Transverse colon (tissue), 4 donors: ENCODE results near the gene RALGAPA2. TPM values are rescaled to one million over a fixed set of nuclear protein-coding genes. Genes with fewer than 3 reads are reported as not detected.

Experiments
- DNase-seq: peaks from one replicate; pipeline ENCODE4 v3.0.0-alpha.2; 2019
- H3K27ac ChIP-seq, 4 donors: fragments of 200-600 bp; sonication (generic); 2 replicates each; pipeline ENCODE4 v1.5.1; 2016 to 2018; ENCODE audit warnings: inconsistent platforms in 4 of 4
- H3K27me3 ChIP-seq: fragments of 200-600 bp; sonication (generic); 2 replicates; pipeline ENCODE4 v1.5.1; 2017; ENCODE audit warnings: inconsistent platforms
- H3K36me3 ChIP-seq, 4 donors: fragments of 200-600 bp; sonication (generic); 2 replicates each; pipeline ENCODE4 v1.5.1; 2017 to 2019; ENCODE audit warnings: inconsistent platforms in 4 of 4
- H3K4me1 ChIP-seq, 4 donors: fragments of 200-600 bp; sonication (generic); 2 replicates each; pipeline ENCODE4 v1.5.1; 2017 to 2020; ENCODE audit warnings: inconsistent platforms in 4 of 4
- H3K4me3 ChIP-seq, 4 donors: fragments of 200-600 bp; sonication (generic); 1 replicate in 1 of 4; 2 replicates in 3 of 4; pipeline versions ENCODE4 v1.5.1 to v1.6.1; 2017 to 2019; ENCODE audit warnings: inconsistent platforms in 4 of 4
- H3K9me3 ChIP-seq, 2 donors: fragments of 200-600 bp; sonication (generic); 2 replicates each; pipeline ENCODE4 v1.5.1; 2017 to 2019; ENCODE audit warnings: inconsistent platforms in 2 of 2
- EP300 ChIP-seq: sonication (generic); formaldehyde crosslinking; IDR thresholded peaks from one replicate; pipeline ENCODE4 v1.6.1; 2017; ENCODE audit warnings: antibody characterized with exemption, low read depth
- POLR2A ChIP-seq: fragments of 450-650 bp; IDR thresholded peaks from one replicate; pipeline ENCODE4 v1.6.1; 2016; ENCODE audit warnings: antibody characterized with exemption, mild to moderate bottlenecking, moderate library complexity
- POLR2AphosphoS5 ChIP-seq, 3 donors: sonication (generic); formaldehyde crosslinking; IDR thresholded peaks; one replicate each; pipeline ENCODE4 v1.6.1; 2016; ENCODE audit warnings: antibody characterized with exemption in 3 of 3
- WGBS, 2 donors: methylation state at CpG; one replicate each; pipeline ENCODE4 v1.1.5; 2018; ENCODE audit warnings: low coverage in 1 of 2; 5-methylcytosine and 5-hydroxymethylcytosine counted together
- in situ Hi-C, 4 donors: fragments of 200-750 bp; cut with MboI; loops; one replicate each; pipeline versions ENCODE4 v1.15.0 to v1.15.1; 2017; ENCODE audit warnings: low sequenced_read_pairs in 3 of 4, low pct_ligation_motif_present in 1 of 4, low pct_unique_long_range_greater_than_20kb in 1 of 4
- intact Hi-C: fragments of 100-400 bp; cut with DNase I; formaldehyde crosslinking; loops from one replicate; pipeline ENCODE4 v1.15.1; 2023; ENCODE audit warnings: low total_unique reads
- total RNA-seq, 4 donors: library from RNA; depleted of rRNA; stranded (reverse); fragments of >200 nt; gene quantifications; one replicate each; pipeline ENCODE4 v1.1.0, GENCODE V29; 2016
- TF ChIP-seq, protein P1 (sequence below), 5 experiments: fragments of 200-600 bp in 3 of 5; fragments of 450-650 bp in 2 of 5; sonication (generic) in 3 of 5; IDR thresholded peaks; 1 replicate in 2 of 5; 2 replicates in 3 of 5; pipeline ENCODE4 v1.5.1; 2016 to 2017; ENCODE audit warnings: antibody characterized with exemption in 5 of 5, inconsistent platforms in 3 of 5, mild to moderate bottlenecking in 2 of 5, moderate library complexity in 1 of 5

The RALGAPA2 gene
- total RNA-seq, 4 donors from 2014 or later = 29.5 to 84.0 (median 66.5) TPM

DNA sequence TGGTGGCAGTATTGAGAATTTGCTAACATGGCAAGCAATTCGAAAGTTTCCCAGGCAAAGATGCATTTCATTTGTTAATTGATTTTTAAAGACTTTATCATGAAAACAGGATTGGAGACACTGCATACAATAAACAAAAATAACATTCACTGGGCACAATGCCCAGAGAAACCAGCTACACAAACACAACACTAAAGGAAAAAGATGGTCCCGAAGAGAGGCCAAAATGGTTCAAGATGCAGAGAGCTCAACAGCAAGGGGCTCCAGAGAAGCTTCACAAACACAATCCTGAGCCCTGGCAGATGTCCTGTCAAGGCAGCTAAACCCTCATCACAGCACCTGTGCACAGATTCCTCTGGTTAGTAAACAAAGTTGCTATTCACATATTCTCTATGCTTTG lies 265.2 kb downstream of the RALGAPA2 start:
- Histone ChIP-seq H3K36me3 (no peaks in the 10 kb centered on the region), H3K27me3 (no peaks in the 10 kb centered on the region), H3K27ac (no peak overlapping the region), H3K4me3 (no peak overlapping the region), H3K9me3 (no peaks in the 10 kb centered on the region), H3K4me1 (peaks cover 0 to 6% (median 0%) of the 10 kb centered on the region in 4 donors)
- intact Hi-C loops = no loop called here
- in situ Hi-C loops = no loop called here
- no peak for DNase-seq
- 74 to 90% methylated on average over 2 of the region's 2 CpGs for WGBS, 2 donors
- no peak for TF ChIP-seq POLR2A
- TF ChIP-seq, protein P1, sequence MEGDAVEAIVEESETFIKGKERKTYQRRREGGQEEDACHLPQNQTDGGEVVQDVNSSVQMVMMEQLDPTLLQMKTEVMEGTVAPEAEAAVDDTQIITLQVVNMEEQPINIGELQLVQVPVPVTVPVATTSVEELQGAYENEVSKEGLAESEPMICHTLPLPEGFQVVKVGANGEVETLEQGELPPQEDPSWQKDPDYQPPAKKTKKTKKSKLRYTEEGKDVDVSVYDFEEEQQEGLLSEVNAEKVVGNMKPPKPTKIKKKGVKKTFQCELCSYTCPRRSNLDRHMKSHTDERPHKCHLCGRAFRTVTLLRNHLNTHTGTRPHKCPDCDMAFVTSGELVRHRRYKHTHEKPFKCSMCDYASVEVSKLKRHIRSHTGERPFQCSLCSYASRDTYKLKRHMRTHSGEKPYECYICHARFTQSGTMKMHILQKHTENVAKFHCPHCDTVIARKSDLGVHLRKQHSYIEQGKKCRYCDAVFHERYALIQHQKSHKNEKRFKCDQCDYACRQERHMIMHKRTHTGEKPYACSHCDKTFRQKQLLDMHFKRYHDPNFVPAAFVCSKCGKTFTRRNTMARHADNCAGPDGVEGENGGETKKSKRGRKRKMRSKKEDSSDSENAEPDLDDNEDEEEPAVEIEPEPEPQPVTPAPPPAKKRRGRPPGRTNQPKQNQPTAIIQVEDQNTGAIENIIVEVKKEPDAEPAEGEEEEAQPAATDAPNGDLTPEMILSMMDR (IDR thresholded peaks at IDR 0.05) = no peak
- no peak for TF ChIP-seq EP300
- no peak for TF ChIP-seq POLR2AphosphoS5 (IDR thresholded peaks at IDR 0.05)

DNA sequence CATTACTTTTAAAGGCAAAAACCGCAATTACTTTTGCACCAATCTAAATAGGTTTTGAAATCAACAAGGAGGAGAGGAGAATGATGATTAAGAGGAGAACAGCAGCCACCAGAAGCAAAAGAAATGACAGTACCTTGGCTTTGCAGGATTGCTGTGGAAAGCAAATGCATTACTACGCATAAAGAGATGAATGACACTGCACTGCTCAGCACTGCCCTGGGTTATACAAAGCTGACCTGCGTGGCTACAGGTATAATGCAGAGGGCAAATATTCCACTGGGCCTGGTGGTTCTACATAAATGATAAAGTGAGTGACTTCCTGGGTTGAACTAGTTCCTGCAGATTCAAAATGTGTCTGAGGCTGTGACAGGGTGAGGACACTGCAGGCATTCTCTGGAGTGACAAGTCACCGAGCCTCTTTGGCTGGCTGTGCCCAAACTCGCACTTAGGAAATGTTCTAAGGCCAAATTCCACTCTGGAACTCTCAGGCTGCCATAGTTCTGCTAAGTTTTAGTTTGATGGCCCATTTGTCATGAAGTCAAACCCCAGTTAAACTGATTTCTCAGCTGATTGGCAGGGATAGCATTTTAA lies 265.9 kb downstream of the RALGAPA2 start:
- Histone ChIP-seq H3K27ac (no peak overlapping the region), H3K27me3 (no peaks in the 10 kb centered on the region), H3K4me1 (peaks cover 0 to 2% (median under 1%) of the 10 kb centered on the region in 4 donors), H3K4me3 (no peak overlapping the region), H3K9me3 (no peaks in the 10 kb centered on the region), H3K36me3 (no peaks in the 10 kb centered on the region)
- intact Hi-C loops = no loop called here
- in situ Hi-C loops = no loop called here
- no peak for DNase-seq
- TF ChIP-seq POLR2A (no peak), EP300 (no peak), POLR2AphosphoS5 (IDR thresholded peaks at IDR 0.05) (no peak)
- TF ChIP-seq, protein P1 (IDR thresholded peaks at IDR 0.05) = no peak
- 79 to 90% methylated on average over 4 to 5 of the region's 5 CpGs for WGBS, 2 donors

- no peak for DNase-seq
Observed at GRCh38 chr20:20446001-20446400, 266.4 kb downstream of the RALGAPA2 start.

DNA sequence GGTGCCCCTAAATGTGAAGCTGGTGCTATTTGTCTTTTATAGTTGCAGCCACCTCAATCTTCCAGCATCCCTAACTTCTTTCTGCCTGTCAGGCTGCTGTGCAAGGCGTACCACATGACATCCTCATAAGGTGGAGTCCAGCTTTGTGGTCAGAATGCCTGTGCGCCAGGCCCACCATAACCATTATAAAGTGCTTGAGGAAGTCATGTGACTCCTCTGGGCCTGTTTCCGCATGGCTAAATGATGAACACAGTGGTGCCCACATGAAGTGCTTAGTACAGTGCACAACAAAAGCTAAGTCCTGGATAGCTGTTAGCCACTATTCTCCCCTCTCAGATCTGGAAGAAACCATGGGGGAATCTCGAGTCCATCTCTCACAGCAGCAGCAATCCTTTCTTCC lies 268.9 kb downstream of the RALGAPA2 start:
- intact Hi-C loops = loop anchor here (5.0 kb wide), 1 partner anchor 1366 kb away; no protein-coding TSS in a partner anchor
- DNase-seq = no peak
- Histone ChIP-seq H3K4me1 (peaks cover 0 to 22% (median 17%) of the 10 kb centered on the region in 4 donors), H3K9me3 (no peaks in the 10 kb centered on the region), H3K36me3 (no peaks in the 10 kb centered on the region), H3K27me3 (no peaks in the 10 kb centered on the region), H3K4me3 (no peak overlapping the region), H3K27ac (no peak overlapping the region)
- 90 to 100% methylated on average over 2 to 4 of the region's 4 CpGs for WGBS, 2 donors
- in situ Hi-C loops = no loop called here
- TF ChIP-seq POLR2A (no peak), EP300 (no peak), POLR2AphosphoS5 (IDR thresholded peaks at IDR 0.05) (no peak)
- TF ChIP-seq, protein P1 (IDR thresholded peaks at IDR 0.05) = no peak

More at GRCh38 chr20:20446001-20446400, 266.4 kb downstream of the RALGAPA2 start:
- Histone ChIP-seq H3K27me3 (no peaks in the 10 kb centered on the region), H3K27ac (no peak overlapping the region), H3K9me3 (no peaks in the 10 kb centered on the region), H3K4me3 (no peak overlapping the region), H3K4me1 (peaks cover 0 to 6% (median 3%) of the 10 kb centered on the region in 4 donors), H3K36me3 (no peaks in the 10 kb centered on the region)
- intact Hi-C loops = no loop called here
- in situ Hi-C loops = no loop called here
- TF ChIP-seq EP300 = no peak

- Histone ChIP-seq H3K27ac (no peak overlapping the region), H3K4me1 (peaks cover 0 to 22% (median 17%) of the 10 kb centered on the region in 4 donors), H3K36me3 (no peaks in the 10 kb centered on the region), H3K9me3 (no peaks in the 10 kb centered on the region), H3K4me3 (no peak overlapping the region), H3K27me3 (no peaks in the 10 kb centered on the region)
- 84 to 86% methylated on average over 2 of the region's 2 CpGs for WGBS, 2 donors
- in situ Hi-C loops = no loop called here
- no peak for DNase-seq
- intact Hi-C loops = loop anchor here (5.0 kb wide), 1 partner anchor 1365 kb away; no protein-coding TSS in a partner anchor
- TF ChIP-seq, protein P1 (IDR thresholded peaks at IDR 0.05) = no peak
- no peak for TF ChIP-seq EP300
- no peak for TF ChIP-seq POLR2AphosphoS5 (IDR thresholded peaks at IDR 0.05)
- no peak for TF ChIP-seq POLR2A
Observed at GRCh38 chr20:20442466-20442865, 270.0 kb downstream of the RALGAPA2 start.
